Stomach (tissue), 4 donors: ENCODE measurements around the gene PERP.

Experiments
- CTCF ChIP-seq, 7 experiments: fragments of 450-650 bp in 4 of 7; fragments of 200-600 bp in 3 of 7; sonication (generic) in 3 of 7; IDR thresholded peaks; one replicate each; pipeline ENCODE4 v1.5.1; 2016 to 2019; ENCODE audit warnings: antibody characterized with exemption in 7 of 7, control low read depth in 2 of 7, mild to moderate bottlenecking in 1 of 7
- POLR2AphosphoS5 ChIP-seq, 3 donors: sonication (generic); formaldehyde crosslinking; IDR thresholded peaks; one replicate each; pipeline ENCODE4 v1.6.1; 2016; ENCODE audit warnings: antibody characterized with exemption in 3 of 3

GRCh38 chr6:138092686-138093085 is 14.5 kb downstream of the PERP start:
- TF ChIP-seq CTCF (IDR thresholded peaks at IDR 0.05): no peak
- no peak for TF ChIP-seq POLR2AphosphoS5 (IDR thresholded peaks at IDR 0.05)
